ENCODE results near the gene TRMT10C. TPM values are rescaled to one million over a fixed set of nuclear protein-coding genes. Genes with fewer than 3 reads are reported as not detected.
"Not testable (repeated sequence)": the region's sequence is repeated elsewhere in the genome, so short reads cannot be mapped to it uniquely, and the experiment has no call there.

Gene TRMT10C
- total RNA-seq, 1 donor from 2014 or later = 26.8 TPM

DNA sequence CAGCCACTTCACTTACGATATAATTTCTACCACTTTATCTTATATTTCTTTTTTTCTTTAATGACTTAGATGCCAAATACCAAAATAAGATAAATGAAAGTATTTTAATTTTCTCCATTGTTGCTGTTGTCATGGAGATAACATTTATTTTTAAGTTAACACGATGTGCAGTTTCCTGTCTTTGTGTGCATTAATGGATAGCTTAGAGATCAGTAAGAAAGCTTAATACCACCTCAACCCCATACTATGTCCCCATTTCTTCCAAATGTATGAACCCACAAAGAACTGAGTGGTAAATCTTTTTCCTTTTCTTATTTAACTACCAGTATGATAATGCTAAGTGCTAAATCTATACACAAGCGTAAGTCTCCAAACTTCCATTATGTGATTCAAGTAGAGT, 29.4 kb downstream of the TRMT10C start:
- Histone ChIP-seq H3K4me2 (ENCODE audit: low read length) (no peak overlapping the region), H3K9ac (ENCODE audit: low read length) (no peak overlapping the region), H3K79me2 (ENCODE audit: insufficient read depth, low read length) (peaks cover 28% of the 10 kb centered on the region), H3K36me3 (ENCODE audit: insufficient read depth, low read length) (peaks cover 44% of the 10 kb centered on the region), H3K4me3 (ENCODE audit: insufficient read depth, low read depth, low read length) (no peak overlapping the region), H3K27ac (ENCODE audit: low read depth, low read length) (no peak overlapping the region), H3K4me1 (ENCODE audit: insufficient read depth, low read length) (no peaks in the 10 kb centered on the region), H3K9me3 (ENCODE audit: insufficient read depth, low read depth, low read length) (no peaks in the 10 kb centered on the region), H4K20me1 (ENCODE audit: insufficient read depth, low read length) (peaks cover 23% of the 10 kb centered on the region), H2AFZ (ENCODE audit: low read depth, low read length) (no peak overlapping the region), H3K27me3 (ENCODE audit: insufficient read depth, low read length) (no peaks in the 10 kb centered on the region)
- Mint-ChIP-seq H3K27me3 (ENCODE audit: low read depth, unreplicated experiment) (no peaks in the 10 kb centered on the region), H3K36me3 (ENCODE audit: low read depth, unreplicated experiment) (peaks cover 9% of the 10 kb centered on the region), H3K9me3 (ENCODE audit: unreplicated experiment) (no peaks in the 10 kb centered on the region), H3K4me1 (ENCODE audit: low read depth, unreplicated experiment) (no peaks in the 10 kb centered on the region), H3K4me3 (ENCODE audit: unreplicated experiment) (no peak overlapping the region), H3K27ac (ENCODE audit: unreplicated experiment) (no peak overlapping the region)
- DNase-seq (ENCODE audit: low read depth) (no peak), FAIRE-seq (no peak)
- TF ChIP-seq EZH2 (IDR thresholded peaks at IDR 0.05; ENCODE audit: insufficient read depth, low read length) = no peak
- TF ChIP-seq, protein P1, sequence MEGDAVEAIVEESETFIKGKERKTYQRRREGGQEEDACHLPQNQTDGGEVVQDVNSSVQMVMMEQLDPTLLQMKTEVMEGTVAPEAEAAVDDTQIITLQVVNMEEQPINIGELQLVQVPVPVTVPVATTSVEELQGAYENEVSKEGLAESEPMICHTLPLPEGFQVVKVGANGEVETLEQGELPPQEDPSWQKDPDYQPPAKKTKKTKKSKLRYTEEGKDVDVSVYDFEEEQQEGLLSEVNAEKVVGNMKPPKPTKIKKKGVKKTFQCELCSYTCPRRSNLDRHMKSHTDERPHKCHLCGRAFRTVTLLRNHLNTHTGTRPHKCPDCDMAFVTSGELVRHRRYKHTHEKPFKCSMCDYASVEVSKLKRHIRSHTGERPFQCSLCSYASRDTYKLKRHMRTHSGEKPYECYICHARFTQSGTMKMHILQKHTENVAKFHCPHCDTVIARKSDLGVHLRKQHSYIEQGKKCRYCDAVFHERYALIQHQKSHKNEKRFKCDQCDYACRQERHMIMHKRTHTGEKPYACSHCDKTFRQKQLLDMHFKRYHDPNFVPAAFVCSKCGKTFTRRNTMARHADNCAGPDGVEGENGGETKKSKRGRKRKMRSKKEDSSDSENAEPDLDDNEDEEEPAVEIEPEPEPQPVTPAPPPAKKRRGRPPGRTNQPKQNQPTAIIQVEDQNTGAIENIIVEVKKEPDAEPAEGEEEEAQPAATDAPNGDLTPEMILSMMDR (IDR thresholded peaks at IDR 0.05; ENCODE audit: insufficient read depth, low read depth, low read length) = no peak

DNA sequence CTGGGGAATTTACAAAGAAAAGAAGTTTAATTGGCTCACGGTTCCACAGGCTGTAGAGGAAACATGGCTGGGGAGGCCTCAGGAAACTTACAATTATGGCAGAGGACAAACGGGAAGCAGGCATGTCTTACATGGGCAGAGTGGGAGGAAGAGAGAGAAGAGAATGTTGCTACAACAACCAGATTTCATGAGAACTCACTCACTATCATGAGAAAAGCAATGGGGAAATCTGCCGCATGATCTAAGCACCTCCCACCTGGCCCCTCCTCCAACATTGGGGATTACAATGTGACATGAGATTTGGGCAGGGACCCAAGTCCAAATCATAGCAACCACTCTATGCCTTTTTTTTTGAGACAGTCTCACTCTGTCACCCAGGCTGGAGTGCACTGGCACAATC, 41.1 kb downstream of the TRMT10C start:
- Histone ChIP-seq H3K9me3 (ENCODE audit: insufficient read depth, low read depth, low read length) (no peaks in the 10 kb centered on the region), H3K36me3 (ENCODE audit: insufficient read depth, low read length) (no peaks in the 10 kb centered on the region), H3K4me3 (ENCODE audit: insufficient read depth, low read depth, low read length) (no peak overlapping the region), H2AFZ (ENCODE audit: low read depth, low read length) (no peak overlapping the region), H3K4me1 (ENCODE audit: insufficient read depth, low read length) (no peaks in the 10 kb centered on the region), H3K9ac (ENCODE audit: low read length) (no peak overlapping the region), H3K4me2 (ENCODE audit: low read length) (no peak overlapping the region), H4K20me1 (ENCODE audit: insufficient read depth, low read length) (no peaks in the 10 kb centered on the region), H3K27me3 (ENCODE audit: insufficient read depth, low read length) (no peaks in the 10 kb centered on the region), H3K27ac (ENCODE audit: low read depth, low read length) (no peak overlapping the region), H3K79me2 (ENCODE audit: insufficient read depth, low read length) (no peaks in the 10 kb centered on the region)
- DNase-seq (ENCODE audit: low read depth) = no peak
- Mint-ChIP-seq H3K36me3 (ENCODE audit: low read depth, unreplicated experiment) (peaks cover 5% of the 10 kb centered on the region), H3K9me3 (ENCODE audit: unreplicated experiment) (no peaks in the 10 kb centered on the region), H3K27ac (ENCODE audit: unreplicated experiment) (no peak overlapping the region), H3K4me1 (ENCODE audit: low read depth, unreplicated experiment) (no peaks in the 10 kb centered on the region), H3K4me3 (ENCODE audit: unreplicated experiment) (no peak overlapping the region), H3K27me3 (ENCODE audit: low read depth, unreplicated experiment) (no peaks in the 10 kb centered on the region)
- FAIRE-seq = no peak
- no peak for TF ChIP-seq EZH2 (IDR thresholded peaks at IDR 0.05; ENCODE audit: insufficient read depth, low read length)
- TF ChIP-seq, protein P1 (IDR thresholded peaks at IDR 0.05; ENCODE audit: insufficient read depth, low read depth, low read length) = no peak

DNA sequence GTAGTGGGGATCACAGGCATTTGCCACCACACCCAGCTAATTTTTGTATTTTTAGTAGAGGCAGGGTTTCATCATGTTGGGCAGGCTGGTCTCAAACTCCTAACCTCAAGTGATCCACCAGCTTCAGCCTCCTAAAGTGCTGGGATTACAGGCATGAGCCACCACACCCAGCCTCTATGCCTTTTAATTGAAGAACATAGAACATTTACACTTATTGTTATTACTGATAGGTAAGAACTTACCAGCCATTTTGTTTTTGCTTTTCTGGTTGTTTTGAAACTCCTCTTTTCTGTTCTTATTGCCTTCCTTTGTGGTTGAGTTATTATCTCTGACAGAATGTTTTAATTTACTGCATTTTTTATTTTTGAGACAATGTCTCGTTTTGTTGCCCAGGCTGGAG, 41.5 kb downstream of the TRMT10C start:
- Mint-ChIP-seq H3K4me1 (ENCODE audit: low read depth, unreplicated experiment) (no peaks in the 10 kb centered on the region), H3K36me3 (ENCODE audit: low read depth, unreplicated experiment) (peaks cover 5% of the 10 kb centered on the region), H3K27ac (ENCODE audit: unreplicated experiment) (no peak overlapping the region), H3K9me3 (ENCODE audit: unreplicated experiment) (no peaks in the 10 kb centered on the region), H3K4me3 (ENCODE audit: unreplicated experiment) (no peak overlapping the region), H3K27me3 (ENCODE audit: low read depth, unreplicated experiment) (no peaks in the 10 kb centered on the region)
- Histone ChIP-seq H3K9ac (ENCODE audit: low read length) (no peak overlapping the region), H3K36me3 (ENCODE audit: insufficient read depth, low read length) (no peaks in the 10 kb centered on the region), H3K4me3 (ENCODE audit: insufficient read depth, low read depth, low read length) (no peak overlapping the region), H3K27ac (ENCODE audit: low read depth, low read length) (no peak overlapping the region), H3K4me2 (ENCODE audit: low read length) (no peak overlapping the region), H3K4me1 (ENCODE audit: insufficient read depth, low read length) (no peaks in the 10 kb centered on the region), H2AFZ (ENCODE audit: low read depth, low read length) (no peak overlapping the region), H3K9me3 (ENCODE audit: insufficient read depth, low read depth, low read length) (no peaks in the 10 kb centered on the region), H4K20me1 (ENCODE audit: insufficient read depth, low read length) (no peaks in the 10 kb centered on the region), H3K79me2 (ENCODE audit: insufficient read depth, low read length) (no peaks in the 10 kb centered on the region), H3K27me3 (ENCODE audit: insufficient read depth, low read length) (no peaks in the 10 kb centered on the region)
- FAIRE-seq = no peak
- no peak for TF ChIP-seq EZH2 (IDR thresholded peaks at IDR 0.05; ENCODE audit: insufficient read depth, low read length)
- TF ChIP-seq, protein P1 (IDR thresholded peaks at IDR 0.05; ENCODE audit: insufficient read depth, low read depth, low read length) = no peak
- no peak for DNase-seq (ENCODE audit: low read depth)

DNA sequence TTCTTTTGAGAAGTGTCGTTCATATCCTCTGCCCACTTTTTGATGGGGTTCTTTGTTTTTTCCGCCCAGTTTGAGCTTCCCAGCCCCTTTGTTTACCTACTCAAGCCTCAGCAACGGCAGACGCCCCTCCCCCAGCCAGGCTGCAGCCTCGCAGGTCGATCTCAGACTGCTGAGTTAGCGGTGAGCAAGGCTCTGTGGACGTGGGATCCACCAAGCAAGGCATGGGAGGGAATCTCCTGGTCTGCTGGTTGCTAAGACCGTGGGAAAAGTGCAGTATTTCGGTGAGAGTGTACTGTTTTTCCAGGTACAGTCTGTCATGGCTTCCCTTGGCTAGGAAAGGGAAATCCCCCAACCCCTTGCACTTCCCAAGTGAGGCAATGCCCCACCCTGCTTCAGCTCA, 43.7 kb downstream of the TRMT10C start:
- not testable (repeated sequence) for H3K4me1 Mint-ChIP-seq (ENCODE audit: low read depth, unreplicated experiment); H3K4me3 Mint-ChIP-seq (ENCODE audit: unreplicated experiment); DNase-seq (ENCODE audit: low read depth); H3K27ac ChIP-seq (ENCODE audit: low read depth, low read length); FAIRE-seq; H3K4me2 ChIP-seq (ENCODE audit: low read length); H4K20me1 ChIP-seq (ENCODE audit: insufficient read depth, low read length); H3K36me3 Mint-ChIP-seq (ENCODE audit: low read depth, unreplicated experiment); H3K4me1 ChIP-seq (ENCODE audit: insufficient read depth, low read length); H3K4me3 ChIP-seq (ENCODE audit: insufficient read depth, low read depth, low read length); H3K27me3 ChIP-seq (ENCODE audit: insufficient read depth, low read length); H3K36me3 ChIP-seq (ENCODE audit: insufficient read depth, low read length); H3K9me3 Mint-ChIP-seq (ENCODE audit: unreplicated experiment); H3K79me2 ChIP-seq (ENCODE audit: insufficient read depth, low read length); H3K9me3 ChIP-seq (ENCODE audit: insufficient read depth, low read depth, low read length); H3K27me3 Mint-ChIP-seq (ENCODE audit: low read depth, unreplicated experiment); H2AFZ ChIP-seq (ENCODE audit: low read depth, low read length); H3K9ac ChIP-seq (ENCODE audit: low read length); H3K27ac Mint-ChIP-seq (ENCODE audit: unreplicated experiment)
